ENCODE measurements around the gene GRHL1. TPM values are rescaled to one million over a fixed set of nuclear protein-coding genes. Genes with fewer than 3 reads are reported as not detected.

GRHL1 gene
- total RNA-seq, 2 donors from 2014 or later, result 2.3 TPM

GRCh38 chr2:9985531-9986328, 34.2 kb downstream of the GRHL1 start:
- DNase-seq (no peak), ATAC-seq (no peak)
- intact Hi-C loops (cut with DNase I, micrococcal nuclease), result loop anchor here in 1 of 2 donors (2.0 kb wide), 1 partner anchor 63 kb away; no protein-coding TSS in a partner anchor

DNA sequence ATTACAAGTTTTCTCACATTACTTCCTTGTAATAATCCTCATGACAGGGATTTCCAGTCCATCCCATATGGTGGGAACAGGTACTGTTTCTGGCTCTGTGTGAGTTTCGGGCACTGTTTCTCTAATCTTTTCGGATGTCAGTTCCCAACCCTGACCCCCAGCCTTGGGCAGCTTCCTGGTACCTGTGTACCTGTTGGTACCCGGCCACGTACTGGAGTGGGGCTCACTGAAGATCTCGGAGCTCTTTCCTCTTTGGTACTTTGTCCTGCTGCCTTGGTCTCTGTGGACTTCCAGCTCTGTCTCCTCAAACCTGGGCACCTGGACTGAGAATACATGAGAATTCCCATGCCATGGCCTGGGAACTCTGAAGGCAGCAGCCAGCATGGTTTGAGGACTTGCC, 36.8 kb downstream of the GRHL1 start:
- ATAC-seq (no peak), DNase-seq (no peak)
- intact Hi-C loops (cut with DNase I, micrococcal nuclease), result no loop called here

GRCh38 chr2:9990736-9991135, 39.2 kb downstream of the GRHL1 start:
- ATAC-seq (no peak), DNase-seq (peak; percentile 38 to 54)
- intact Hi-C loops (cut with DNase I, micrococcal nuclease), result no loop called here

DNA sequence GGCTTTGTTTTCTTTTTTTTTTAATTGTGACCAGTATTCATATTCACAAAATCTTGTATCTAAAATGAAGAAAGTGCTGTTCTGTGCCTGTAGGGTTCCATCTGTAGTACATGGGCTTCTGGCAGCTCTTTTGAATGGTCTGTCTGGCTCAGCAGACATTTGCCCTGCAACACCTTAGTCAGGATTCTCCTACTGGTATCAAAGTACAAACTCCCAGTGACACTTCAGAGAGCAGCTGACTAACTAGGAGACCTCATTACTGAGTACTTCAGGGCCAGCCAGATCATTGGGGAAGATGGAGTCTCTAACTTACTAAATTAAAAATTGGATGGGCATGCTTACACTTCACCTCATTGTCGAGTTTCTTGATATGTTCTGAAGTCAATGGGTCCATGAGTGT, 39.7 kb downstream of the GRHL1 start:
- intact Hi-C loops (cut with DNase I, micrococcal nuclease), result no loop called here
- ATAC-seq, result peak; percentile 84
- DNase-seq, result no peak

GRCh38 chr2:9991829-9992273, 40.4 kb downstream of the GRHL1 start:
- intact Hi-C loops (cut with DNase I, micrococcal nuclease), result no loop called here
- DNase-seq (no peak), ATAC-seq (no peak)

- intact Hi-C loops (cut with DNase I, micrococcal nuclease), result no loop called here
- no peak for ATAC-seq
- DNase-seq, result no peak
Observed at GRCh38 chr2:9992427-9993187, 41.1 kb downstream of the GRHL1 start.

- DNase-seq (no peak), ATAC-seq (no peak)
- intact Hi-C loops (cut with DNase I, micrococcal nuclease), result no loop called here
Observed at GRCh38 chr2:9993488-9994165, 42.1 kb downstream of the GRHL1 start.

- ATAC-seq, result no peak
- DNase-seq, result no peak
- intact Hi-C loops (cut with DNase I, micrococcal nuclease), result no loop called here
Observed at GRCh38 chr2:9994462-9994861, 43.0 kb downstream of the GRHL1 start.

DNA sequence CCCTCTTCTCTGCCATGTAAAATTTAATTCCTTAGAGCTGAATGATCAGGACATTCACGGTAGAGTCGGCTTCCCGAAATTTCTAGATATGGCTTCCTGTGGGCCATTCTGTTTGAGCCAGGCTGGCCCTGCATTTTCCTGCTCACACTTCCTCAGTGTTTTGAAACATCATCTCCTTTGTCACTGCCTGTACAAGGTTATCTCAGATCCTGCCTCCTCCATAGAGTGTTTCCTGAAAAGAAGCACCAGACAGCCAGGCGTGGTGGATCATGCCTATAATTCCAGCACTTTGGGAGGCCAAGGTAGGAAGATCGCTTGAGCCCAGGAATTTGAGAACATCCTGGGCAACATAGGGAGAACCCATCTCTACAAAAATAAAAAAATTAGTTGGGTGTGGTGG, 43.6 kb downstream of the GRHL1 start:
- ATAC-seq (no peak), DNase-seq (no peak)
- intact Hi-C loops (cut with DNase I, micrococcal nuclease), result no loop called here

DNA sequence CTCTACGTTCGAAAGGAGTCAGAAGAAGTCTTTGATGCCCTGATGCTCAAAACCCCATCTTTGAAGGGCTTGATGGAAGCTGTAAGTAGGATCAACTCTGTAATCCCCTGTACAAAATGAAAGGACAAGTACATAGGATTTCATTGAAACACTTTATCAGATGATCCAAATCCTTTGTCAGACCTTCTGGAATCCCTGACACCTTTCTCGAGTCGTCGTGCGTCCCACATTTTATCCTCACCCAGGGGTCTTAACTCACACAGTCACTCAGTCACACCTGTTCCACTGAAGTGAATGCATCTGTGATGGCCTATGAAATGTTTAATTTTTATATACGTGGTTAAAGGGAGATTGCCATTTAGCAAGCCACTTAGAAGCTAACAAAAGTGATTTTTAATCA, 44.8 kb downstream of the GRHL1 start:
- ATAC-seq (no peak), DNase-seq (no peak)
- intact Hi-C loops (cut with DNase I, micrococcal nuclease), result no loop called here

GRCh38 chr2:9997936-9998335, 46.4 kb downstream of the GRHL1 start:
- intact Hi-C loops (cut with DNase I, micrococcal nuclease), result no loop called here

GRCh38 chr2:9998916-9999654, 47.6 kb downstream of the GRHL1 start:
- intact Hi-C loops (cut with DNase I, micrococcal nuclease), result no loop called here
- no peak for ATAC-seq
- DNase-seq, result no peak

More at GRCh38 chr2:9997936-9998335, 46.4 kb downstream of the GRHL1 start:
- ATAC-seq, result no peak
- DNase-seq, result no peak

- no peak for ATAC-seq
- intact Hi-C loops (cut with DNase I, micrococcal nuclease), result no loop called here
- no peak for DNase-seq
Observed at GRCh38 chr2:9999693-10000092, 48.2 kb downstream of the GRHL1 start.

- DNase-seq (no peak), ATAC-seq (no peak)
- intact Hi-C loops (cut with DNase I, micrococcal nuclease), result no loop called here
Observed at GRCh38 chr2:10000541-10000940, 49.0 kb downstream of the GRHL1 start.

DNA sequence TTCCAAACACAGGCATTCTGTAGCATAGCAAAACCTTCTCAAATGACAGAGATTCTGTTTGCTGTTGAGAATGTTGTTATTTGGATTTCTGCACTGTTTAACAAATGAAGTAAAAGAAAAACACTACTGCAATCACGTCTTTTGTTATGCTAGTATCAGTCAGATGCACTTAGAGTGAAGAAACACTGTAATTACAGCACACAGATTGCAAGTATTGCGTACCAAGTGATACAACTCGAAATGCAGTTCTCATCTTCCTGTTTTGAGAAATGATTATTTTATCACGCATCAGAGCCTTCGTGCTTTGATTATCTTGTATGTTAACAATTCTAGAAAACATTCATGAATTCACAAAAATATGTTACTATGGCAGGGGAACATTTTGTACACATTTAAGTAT, 50.1 kb downstream of the GRHL1 start:
- ATAC-seq, result no peak
- intact Hi-C loops (cut with DNase I, micrococcal nuclease), result no loop called here
- DNase-seq, result no peak

DNA sequence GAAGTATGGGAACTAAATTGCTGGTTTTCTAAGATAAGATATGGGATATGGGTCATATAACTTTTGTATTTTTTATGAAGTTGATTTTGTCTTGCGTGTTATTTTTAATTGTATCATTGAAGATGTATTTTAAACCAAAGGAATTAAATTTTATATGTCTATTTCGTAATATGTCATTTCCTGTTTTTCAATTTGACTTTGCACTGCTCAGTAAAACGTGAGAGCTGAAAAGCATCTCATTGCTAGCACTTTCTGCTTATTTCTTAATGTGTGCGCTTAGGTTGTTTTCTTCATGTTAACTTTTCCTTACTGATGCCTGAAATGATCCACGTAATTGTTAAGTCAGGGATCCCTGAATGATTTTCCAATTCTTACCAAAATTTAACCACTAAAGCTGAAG, 50.6 kb downstream of the GRHL1 start:
- intact Hi-C loops (cut with DNase I, micrococcal nuclease), result no loop called here
- DNase-seq (no peak), ATAC-seq (no peak)

DNA sequence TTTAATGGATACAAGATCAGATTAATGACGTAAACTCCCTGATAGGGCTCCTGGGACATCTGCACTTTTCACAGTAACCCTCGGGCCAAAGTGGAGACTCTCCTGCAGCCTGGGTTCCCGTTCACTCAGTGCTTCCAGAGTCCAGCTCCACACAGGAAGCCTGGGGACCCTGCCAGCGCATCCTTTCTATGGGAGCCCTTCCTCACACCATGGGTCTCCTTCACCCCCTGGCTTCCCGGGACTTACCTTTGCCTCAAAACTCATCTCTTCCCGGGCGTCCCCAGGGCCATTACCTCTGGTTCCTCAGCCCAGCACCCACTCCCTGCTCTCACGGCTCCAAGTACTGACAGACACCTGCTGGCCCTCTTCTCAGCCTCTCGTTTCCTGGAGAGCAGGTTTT, 51.2 kb downstream of the GRHL1 start:
- ATAC-seq (no peak), DNase-seq (no peak)
- intact Hi-C loops (cut with DNase I, micrococcal nuclease), result no loop called here

GRCh38 chr2:10003206-10004125, 52.0 kb downstream of the GRHL1 start:
- intact Hi-C loops (cut with DNase I, micrococcal nuclease), result no loop called here
- ATAC-seq (no peak), DNase-seq (no peak)

Measured in left colon (tissue), 2 donors.